ENCODE data around the gene DGKZ.

- peak; percentile 54 for TF ChIP-seq CTCF (IDR thresholded peaks at IDR 0.05)
- no peak for TF ChIP-seq ZFX (IDR thresholded peaks at IDR 0.05; ENCODE audit: borderline replicate concordance)
Measured at GRCh38 chr11:46338988-46339666, 8.1 kb upstream of the DGKZ start.

All from 22Rv1 (cell line).